CD4-positive, alpha-beta T cell treated with Interferon alpha-2 for 1 hour (primary cell): ENCODE results near the gene ANTXR1.

Source experiments
- DNase-seq, 2 donors: peaks; one replicate each; pipeline ENCODE4 v3.0.0-alpha.2; 2020 to 2022

Gene ANTXR1

DNA sequence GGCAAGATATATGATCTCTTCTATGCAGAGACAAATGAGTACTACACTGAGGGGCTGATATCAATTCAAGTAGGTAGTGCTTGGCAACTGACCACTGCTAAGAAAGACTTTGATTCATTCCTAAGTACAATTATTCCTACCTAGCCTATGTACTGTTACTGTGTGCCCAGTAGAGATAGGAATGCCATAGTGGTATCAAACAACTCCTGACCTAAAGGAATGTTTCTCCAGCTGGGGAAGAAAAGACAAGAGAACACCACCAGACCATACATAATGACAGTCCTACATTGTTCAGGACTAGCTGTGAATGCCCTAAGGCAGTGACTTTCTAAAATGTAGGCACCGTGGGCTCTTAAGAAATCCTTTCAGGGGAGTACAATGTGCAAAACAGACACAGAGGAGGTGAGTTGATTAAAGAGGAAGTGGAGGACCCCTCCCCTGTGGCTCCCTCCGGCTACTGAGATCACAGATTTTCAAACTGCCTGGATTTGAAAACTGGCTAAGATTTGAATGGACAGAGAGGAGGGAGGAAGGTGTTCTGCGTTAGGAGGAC lies 89.1 kb downstream of the ANTXR1 start:
- DNase-seq, result no peak

DNA sequence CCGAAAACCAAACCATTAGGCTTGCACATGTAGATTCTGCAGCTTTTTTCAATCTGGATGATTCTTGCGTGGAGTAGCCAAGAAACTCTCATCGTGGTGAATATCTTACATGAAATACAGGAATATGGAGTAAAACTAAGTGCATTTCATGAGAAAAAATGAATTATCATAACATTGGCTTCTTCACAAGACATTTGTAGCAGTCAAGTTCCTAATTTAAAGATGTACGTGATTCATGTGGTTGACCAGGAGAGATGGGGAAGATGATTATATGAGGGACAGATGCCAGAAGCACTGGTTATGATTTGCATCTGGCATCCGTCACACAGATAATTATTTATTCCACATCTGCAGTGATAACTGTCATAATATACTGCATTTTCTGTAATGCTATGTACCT lies 90.4 kb downstream of the ANTXR1 start:
- no peak for DNase-seq

- no peak for DNase-seq
Observed at GRCh38 chr2:69104261-69104660, 91.3 kb downstream of the ANTXR1 start.

- DNase-seq, result no peak
Observed at GRCh38 chr2:69109255-69109654, 96.3 kb downstream of the ANTXR1 start.

DNA sequence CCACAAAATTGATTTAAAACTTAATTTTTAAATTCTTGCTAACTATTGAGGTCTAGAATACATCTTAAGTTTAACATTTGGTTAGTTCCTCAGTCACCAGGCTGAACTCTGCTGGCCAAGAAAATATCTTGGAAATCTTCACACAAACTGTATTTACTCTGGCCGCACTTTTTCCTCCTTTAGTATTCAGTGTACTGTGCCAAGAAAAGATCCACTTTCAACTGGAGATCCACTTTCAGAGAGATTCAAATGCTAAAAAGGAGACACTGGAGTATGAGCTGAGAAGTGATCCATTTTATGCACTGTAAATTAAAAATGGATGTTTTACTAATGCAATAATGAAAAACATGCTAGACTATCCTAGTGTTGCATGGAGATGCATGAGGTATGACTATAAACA lies 98.1 kb downstream of the ANTXR1 start:
- DNase-seq, result no peak

DNA sequence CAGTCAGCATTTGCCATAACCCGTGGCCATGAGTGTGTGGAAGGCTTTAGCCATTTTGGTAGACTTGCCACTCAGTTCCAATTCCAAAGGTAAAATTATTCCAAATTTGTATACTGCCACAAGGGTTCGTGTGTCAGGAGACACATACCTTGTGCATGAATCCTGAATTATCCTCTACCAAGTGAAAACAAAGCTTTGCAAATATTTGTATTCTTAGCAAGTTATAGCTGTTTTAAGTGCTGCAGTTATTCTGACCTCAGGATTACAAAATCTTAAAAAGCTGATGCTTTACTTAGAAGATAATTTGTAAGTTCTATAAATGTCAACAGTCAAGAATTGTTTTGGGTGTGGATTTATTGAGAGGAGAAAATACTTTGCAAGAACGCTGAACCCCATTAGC lies 100.6 kb downstream of the ANTXR1 start:
- no peak for DNase-seq

GRCh38 chr2:69114534-69114933 lies 101.6 kb downstream of the ANTXR1 start:
- no peak for DNase-seq

- DNase-seq, result no peak
Observed at GRCh38 chr2:69116438-69116837, 103.5 kb downstream of the ANTXR1 start.

- no peak for DNase-seq
Observed at GRCh38 chr2:69118609-69119008, 105.6 kb downstream of the ANTXR1 start.

- DNase-seq, result no peak
Observed at GRCh38 chr2:69119104-69119894, 106.3 kb downstream of the ANTXR1 start.

- no peak for DNase-seq
Observed at GRCh38 chr2:69122271-69122670, 109.3 kb downstream of the ANTXR1 start.

DNA sequence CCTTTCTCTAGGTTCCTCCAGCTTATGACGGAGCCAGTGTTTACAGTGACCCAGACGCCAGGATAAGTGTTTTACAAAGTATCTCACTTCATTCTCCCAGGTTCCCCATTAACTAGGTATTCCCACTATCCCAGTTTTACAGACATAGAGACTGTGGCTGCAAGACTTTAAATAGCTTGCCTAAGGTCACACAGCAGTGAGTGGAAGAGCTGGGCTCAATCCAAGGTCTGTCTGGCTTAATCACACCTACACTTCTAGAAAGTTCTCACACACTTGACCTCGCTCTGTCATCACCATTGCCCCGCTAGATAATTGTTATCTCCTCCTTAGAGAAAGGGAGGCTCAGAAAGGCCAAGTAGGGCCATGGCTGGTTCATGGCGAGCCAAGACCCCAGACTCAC lies 110.2 kb downstream of the ANTXR1 start:
- DNase-seq, result no peak

- DNase-seq, result no peak
Observed at GRCh38 chr2:69124343-69124742, 111.4 kb downstream of the ANTXR1 start.

DNA sequence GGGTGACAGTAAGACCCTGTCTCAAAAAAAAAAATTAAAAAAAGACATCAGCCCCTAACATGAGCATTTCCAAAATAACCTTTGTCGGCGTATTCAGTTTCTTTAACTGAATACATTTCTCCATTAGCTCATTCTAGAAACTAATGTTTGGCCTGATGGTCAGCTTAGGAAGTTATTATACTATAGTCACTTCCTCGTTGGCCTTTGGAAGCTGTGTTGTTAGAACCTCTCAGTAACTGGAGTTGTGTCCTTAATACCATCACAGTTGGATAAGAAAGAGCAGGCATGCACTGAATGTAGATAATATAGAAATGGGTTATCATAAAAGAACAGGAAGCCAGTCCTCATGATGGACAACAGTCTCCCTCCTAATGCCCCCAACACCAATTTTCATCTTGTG lies 112.8 kb downstream of the ANTXR1 start:
- DNase-seq, result no peak

- no peak for DNase-seq
Observed at GRCh38 chr2:69126341-69126740, 113.4 kb downstream of the ANTXR1 start.

DNA sequence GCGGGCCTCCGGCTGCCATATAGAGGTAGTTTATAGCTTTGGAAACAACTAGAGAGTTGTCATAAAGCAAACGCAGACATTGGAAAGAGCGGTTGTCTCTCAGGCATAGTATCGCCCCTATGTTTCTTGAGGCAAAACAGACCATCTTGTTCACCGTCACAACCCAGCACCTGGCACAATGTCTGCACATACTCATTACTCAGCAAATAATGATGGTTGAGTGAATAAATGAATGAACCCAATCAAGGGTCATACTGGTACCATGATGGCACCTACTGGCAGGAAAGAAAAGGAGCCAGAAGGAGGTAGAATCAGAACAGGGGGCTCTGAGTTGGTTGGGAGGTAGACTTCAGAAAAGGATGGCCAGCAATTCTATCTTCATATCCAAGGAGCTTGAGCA lies 118.5 kb downstream of the ANTXR1 start:
- no peak for DNase-seq

DNA sequence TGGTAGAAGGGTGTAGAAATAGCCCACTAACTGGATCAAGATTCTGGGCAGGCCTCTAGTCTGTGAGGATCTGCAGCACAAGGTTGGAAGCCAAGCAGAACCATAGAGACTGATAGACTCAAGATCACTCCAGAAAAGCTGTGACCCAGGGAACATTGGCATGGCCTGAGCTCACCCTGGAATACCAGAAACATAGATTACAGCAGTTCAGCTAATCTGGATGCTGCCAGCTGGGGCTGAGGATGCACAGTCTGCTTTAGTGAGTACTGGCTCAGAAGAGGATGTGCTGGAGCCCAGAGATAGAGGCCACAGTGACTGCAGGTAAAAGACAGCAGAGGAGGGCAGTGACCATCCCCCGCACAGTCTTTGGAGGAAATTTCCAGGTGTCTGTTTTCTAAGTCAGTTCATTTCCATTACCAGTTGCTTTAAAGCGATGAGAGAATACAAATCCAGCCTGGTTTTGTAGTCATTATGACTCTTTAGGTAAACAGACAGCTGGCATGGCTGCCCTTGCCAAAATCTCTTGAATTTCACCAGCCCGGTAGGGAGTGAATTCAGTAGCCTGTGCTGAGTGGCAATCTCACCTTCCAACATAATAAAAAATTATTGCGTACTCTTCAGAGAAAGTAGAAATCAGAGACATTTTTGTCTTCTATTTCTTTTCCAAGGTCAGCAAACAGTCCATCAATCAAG lies 119.2 kb downstream of the ANTXR1 start:
- DNase-seq, result no peak

DNA sequence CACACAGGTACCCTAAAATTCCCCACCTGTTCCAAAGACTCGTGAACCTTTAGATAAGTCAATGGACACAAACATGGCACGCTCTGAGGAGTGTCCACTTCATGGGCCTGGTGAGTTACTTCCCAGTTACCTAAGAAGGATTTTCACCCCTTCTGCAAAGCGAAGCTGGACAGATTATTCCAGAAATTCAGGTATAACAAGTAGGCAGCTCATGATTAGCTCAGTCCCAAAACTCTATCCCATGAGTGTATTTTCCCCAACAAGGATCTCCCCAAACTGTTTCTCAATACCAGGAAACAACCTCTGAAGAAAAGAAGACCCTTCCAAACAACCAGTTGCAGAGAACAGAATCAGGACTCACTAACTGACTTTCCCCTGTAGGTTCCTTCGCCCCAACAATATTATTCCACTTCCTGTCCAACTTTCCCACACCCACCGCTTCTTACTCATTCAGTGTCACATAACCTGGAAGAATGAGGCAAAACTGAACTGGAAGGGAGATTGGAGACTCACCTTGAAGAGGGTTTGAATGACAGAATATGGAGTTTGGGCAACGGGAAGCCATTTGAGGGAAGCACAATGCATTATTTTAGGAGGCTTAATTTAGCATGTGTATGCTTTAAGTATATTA lies 120.1 kb downstream of the ANTXR1 start:
- DNase-seq, result no peak

DNA sequence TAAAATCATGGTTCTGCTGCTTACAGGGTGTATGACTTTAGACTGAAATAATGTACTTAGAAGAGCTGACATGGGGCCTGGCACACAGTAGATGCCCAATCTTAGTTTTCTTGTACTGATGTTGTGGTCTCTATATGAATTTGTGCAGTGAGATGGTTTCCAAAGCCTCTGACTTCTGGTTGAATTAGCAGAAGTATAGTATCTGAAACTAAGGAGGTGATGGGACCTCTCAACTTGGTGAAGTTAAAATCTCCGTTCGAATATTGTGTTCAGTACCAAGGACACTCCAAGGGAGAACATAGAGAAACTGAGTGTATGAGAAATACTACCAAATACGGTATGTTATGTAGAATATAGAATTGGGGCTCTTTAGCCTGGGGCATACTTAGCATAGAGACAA lies 120.9 kb downstream of the ANTXR1 start:
- no peak for DNase-seq

DNA sequence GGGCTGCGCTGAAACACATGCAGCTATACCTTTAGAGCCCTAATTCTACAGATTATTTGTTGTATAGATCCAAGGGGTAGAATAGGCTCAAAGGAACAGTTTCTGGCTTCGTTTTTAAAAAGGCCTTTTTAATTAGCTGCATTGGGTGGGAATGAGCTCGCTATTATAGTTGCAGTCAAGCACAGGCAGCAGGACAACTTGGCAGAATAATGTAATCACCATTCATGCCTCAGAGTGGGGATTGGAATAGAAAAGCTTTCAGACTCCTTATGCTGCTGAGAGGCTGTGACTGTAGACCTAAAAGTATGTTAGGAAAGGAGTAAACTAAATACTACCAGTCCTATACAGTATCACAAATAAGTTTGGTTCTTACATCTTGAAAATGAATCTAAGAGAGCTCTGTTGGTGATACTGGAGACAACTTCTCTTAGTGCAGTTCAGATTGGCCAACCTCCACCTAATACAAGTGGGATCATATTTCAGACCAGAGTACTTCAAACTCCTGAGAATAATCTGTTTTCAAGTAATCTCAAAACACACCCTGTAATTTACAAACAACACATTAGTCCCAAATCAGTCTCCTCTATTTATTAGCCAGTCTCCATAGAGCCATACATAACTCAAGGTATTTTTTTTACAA lies 121.4 kb downstream of the ANTXR1 start:
- no peak for DNase-seq

DNA sequence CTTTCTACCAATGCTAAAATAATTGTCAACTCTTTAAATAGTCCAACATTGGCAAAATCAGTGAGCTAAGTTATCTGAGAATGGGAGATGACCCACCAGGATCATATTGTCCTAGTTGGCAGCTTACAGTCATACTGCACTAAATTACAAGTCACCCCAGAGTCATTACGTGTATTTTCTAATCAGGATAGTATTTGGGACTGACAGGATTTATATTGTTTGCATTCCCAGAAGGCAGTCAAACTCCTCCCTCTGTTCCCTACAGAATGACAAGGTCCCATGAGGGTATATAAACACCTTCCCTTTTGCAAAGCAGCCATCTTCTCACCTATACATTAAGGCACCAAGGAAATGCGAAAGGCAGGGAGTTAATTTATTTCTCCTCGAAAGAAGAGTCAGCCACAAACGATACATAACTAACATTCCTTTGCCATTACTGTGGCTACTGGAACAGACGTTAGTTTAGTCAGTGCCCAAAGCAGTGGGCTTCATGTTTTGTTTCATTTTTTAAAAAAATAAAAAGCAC lies 125.3 kb downstream of the ANTXR1 start:
- DNase-seq, result no peak

DNA sequence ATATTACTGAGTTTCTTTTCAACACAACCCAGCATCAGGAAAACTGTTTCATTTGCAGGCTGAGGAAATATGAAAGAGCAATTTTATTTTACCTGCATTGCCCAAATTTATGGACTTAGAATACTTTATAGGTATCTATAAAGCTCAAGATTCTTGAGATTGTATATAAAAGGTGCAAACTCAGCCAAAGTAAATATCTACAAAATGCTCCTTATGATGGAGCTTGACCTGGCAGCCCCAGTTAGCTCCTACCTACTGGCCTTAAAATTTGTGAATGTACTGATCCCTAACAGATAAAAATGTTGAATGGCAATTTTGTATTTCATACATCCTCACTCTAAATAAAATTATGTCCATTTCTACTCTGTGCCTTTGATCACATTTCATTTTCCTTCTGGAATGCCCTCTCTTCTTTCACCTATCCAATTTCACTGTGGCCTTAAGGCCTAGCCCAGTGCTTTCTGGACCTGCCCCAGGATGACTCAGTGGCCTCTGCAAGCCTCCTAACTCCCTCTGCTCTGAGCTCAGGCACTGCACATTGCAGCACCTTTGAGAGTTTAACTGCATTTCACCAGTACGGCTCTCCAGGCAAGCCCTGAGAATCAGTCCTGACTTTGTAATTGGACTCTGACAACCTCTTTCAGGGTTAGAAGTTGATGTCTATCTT lies 125.9 kb downstream of the ANTXR1 start:
- DNase-seq, result no peak
